Activated CD8-positive, alpha-beta T cell treated with anti-CD3 and anti-CD28 coated beads for 36 hours (primary cell): ENCODE measurements around the gene SBK2. TPM values are rescaled to one million over a fixed set of nuclear protein-coding genes. Genes with fewer than 3 reads are reported as not detected.

Experiments used
- ATAC-seq: fragments of 200-7000 bp; cut with Tn5 transposase; one replicate; pipeline ENCODE4 v1.10.0; 2021; ENCODE audit warnings: mild to moderate bottlenecking, moderate library complexity
- CTCF ChIA-PET: fragments of 350-600 bp; sonication (Branson Sonifier 250); formaldehyde crosslinking; loops from one replicate; lab custom pipeline; 2021; ENCODE audit warnings: antibody characterized with exemption; lab: Charles Lee
- POLR2A ChIA-PET: fragments of 350-600 bp; sonication (Branson Sonifier 250); formaldehyde crosslinking; loops from one replicate; lab custom pipeline; 2021; ENCODE audit warnings: antibody characterized with exemption; lab: Charles Lee
- DNase-seq: peaks from one replicate; pipeline ENCODE4 v3.0.0-alpha.2; 2020
- H3K27ac Mint-ChIP-seq: one replicate; pipeline ENCODE4 v1.8.0; 2021; ENCODE audit warnings: mild to moderate bottlenecking, mixed read lengths
- H3K27me3 Mint-ChIP-seq: one replicate; pipeline ENCODE4 v1.8.0; 2021; ENCODE audit warnings: mixed read lengths
- H3K36me3 Mint-ChIP-seq: one replicate; pipeline ENCODE4 v1.8.0; 2021; ENCODE audit warnings: low read depth, mixed read lengths
- H3K4me1 Mint-ChIP-seq: one replicate; pipeline ENCODE4 v1.8.0; 2021; ENCODE audit warnings: low read depth, mixed read lengths
- H3K4me3 Mint-ChIP-seq: one replicate; pipeline ENCODE4 v1.8.0; 2021; ENCODE audit warnings: mild to moderate bottlenecking, moderate library complexity, mixed read lengths
- H3K9me3 Mint-ChIP-seq: one replicate; pipeline ENCODE4 v1.8.0; 2021; ENCODE audit warnings: mixed read lengths
- CTCF ChIP-seq: fragments of 200-600 bp; IDR thresholded peaks from one replicate; pipeline ENCODE4 v1.8.0; 2022; ENCODE audit warnings: antibody characterized with exemption, mild to moderate bottlenecking
- intact Hi-C: fragments of 100-400 bp; cut with micrococcal nuclease; formaldehyde crosslinking; loops from one replicate; pipeline ENCODE4 v1.10.0; 2022
- total RNA-seq, 2 experiments: library from RNA; stranded (reverse); gene quantifications; one replicate each; pipeline ENCODE4 v1.2.3, GENCODE V29; 2021

SBK2 gene
- total RNA-seq, 2 experiments from 2014 or later: not detected

GRCh38 chr19:55544776-55545439, 8.0 kb upstream of the SBK2 start:
- Mint-ChIP-seq H3K27me3 (peaks cover 7% of the 10 kb centered on the region), H3K27ac (no peak overlapping the region), H3K4me1 (peaks cover 2% of the 10 kb centered on the region), H3K9me3 (no peaks in the 10 kb centered on the region), H3K4me3 (no peak overlapping the region), H3K36me3 (no peaks in the 10 kb centered on the region)
- ChIA-PET CTCF (no interaction called here), POLR2A (no interaction called here)
- TF ChIP-seq CTCF: no peak
- intact Hi-C loops: no loop called here
- no peak for DNase-seq
- no peak for ATAC-seq

GRCh38 chr19:55544014-55544413, 7.1 kb upstream of the SBK2 start:
- TF ChIP-seq CTCF: no peak
- no peak for DNase-seq
- CTCF ChIA-PET: no interaction called here
- ATAC-seq: no peak
- no peak overlapping the region for H3K4me3 Mint-ChIP-seq
- no peaks in the 10 kb centered on the region for H3K36me3 Mint-ChIP-seq
- no peak overlapping the region for H3K27ac Mint-ChIP-seq
- H3K4me1 Mint-ChIP-seq: peaks cover 2% of the 10 kb centered on the region
- peaks cover 5% of the 10 kb centered on the region for H3K27me3 Mint-ChIP-seq
- no peaks in the 10 kb centered on the region for H3K9me3 Mint-ChIP-seq
- intact Hi-C loops: no loop called here
- POLR2A ChIA-PET: no interaction called here

DNA sequence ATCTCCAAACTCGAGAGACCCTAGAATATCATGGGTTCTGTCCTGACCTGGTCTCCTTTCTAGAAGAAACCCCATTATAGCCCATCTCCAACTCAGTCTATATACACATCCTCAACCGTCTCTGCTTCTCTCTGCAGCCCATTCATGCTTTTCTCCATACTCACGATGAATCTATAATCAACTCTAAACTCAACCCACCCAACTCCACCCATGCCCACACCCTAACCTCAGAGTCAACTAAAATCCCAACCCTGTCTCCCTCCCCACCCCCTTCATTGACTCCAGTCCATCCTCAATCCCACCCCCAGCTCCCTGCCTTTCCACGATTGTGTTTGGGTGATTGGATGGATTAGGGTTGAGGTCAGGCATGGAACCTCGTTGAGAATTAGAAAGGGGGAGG, 6.6 kb upstream of the SBK2 start:
- no peak for TF ChIP-seq CTCF
- ChIA-PET POLR2A (no interaction called here), CTCF (no interaction called here)
- ATAC-seq: no peak
- H3K27ac Mint-ChIP-seq: no peak overlapping the region
- H3K4me3 Mint-ChIP-seq: no peak overlapping the region
- H3K4me1 Mint-ChIP-seq: peaks cover 2% of the 10 kb centered on the region
- H3K9me3 Mint-ChIP-seq: no peaks in the 10 kb centered on the region
- DNase-seq: no peak
- intact Hi-C loops: no loop called here
- H3K36me3 Mint-ChIP-seq: no peaks in the 10 kb centered on the region
- H3K27me3 Mint-ChIP-seq: peaks cover 5% of the 10 kb centered on the region

- POLR2A ChIA-PET: interaction anchor here (0.7 kb wide), 1 partner anchor 409 kb away, joined by 3 read pairs; no protein-coding TSS in a partner anchor
- intact Hi-C loops: no loop called here
- ATAC-seq: no peak
- H3K27ac Mint-ChIP-seq: no peak overlapping the region
- H3K9me3 Mint-ChIP-seq: no peaks in the 10 kb centered on the region
- CTCF ChIA-PET: no interaction called here
- TF ChIP-seq CTCF: no peak
- H3K4me1 Mint-ChIP-seq: peaks cover under 1% of the 10 kb centered on the region
- DNase-seq: no peak
- H3K27me3 Mint-ChIP-seq: peaks cover 5% of the 10 kb centered on the region
- H3K4me3 Mint-ChIP-seq: no peak overlapping the region
- no peaks in the 10 kb centered on the region for H3K36me3 Mint-ChIP-seq
Measured at GRCh38 chr19:55542292-55542855, 5.4 kb upstream of the SBK2 start.

- DNase-seq (no peak), ATAC-seq (no peak)
- CTCF ChIA-PET: no interaction called here
- H3K4me3 Mint-ChIP-seq: no peak overlapping the region
- TF ChIP-seq CTCF: no peak
- intact Hi-C loops: no loop called here
- H3K4me1 Mint-ChIP-seq: no peaks in the 10 kb centered on the region
- H3K36me3 Mint-ChIP-seq: no peaks in the 10 kb centered on the region
- H3K27ac Mint-ChIP-seq: no peak overlapping the region
- peaks cover 5% of the 10 kb centered on the region for H3K27me3 Mint-ChIP-seq
- H3K9me3 Mint-ChIP-seq: no peaks in the 10 kb centered on the region
- POLR2A ChIA-PET: no interaction called here
Measured at GRCh38 chr19:55541091-55541490, 4.2 kb upstream of the SBK2 start.
